ENCODE data around the gene ELL. TPM values are rescaled to one million over a fixed set of nuclear protein-coding genes. Genes with fewer than 3 reads are reported as not detected.

The ELL gene
- total and polyA plus RNA-seq, 9 donors = 1.6 to 22.3 (median 17.0) TPM

DNA sequence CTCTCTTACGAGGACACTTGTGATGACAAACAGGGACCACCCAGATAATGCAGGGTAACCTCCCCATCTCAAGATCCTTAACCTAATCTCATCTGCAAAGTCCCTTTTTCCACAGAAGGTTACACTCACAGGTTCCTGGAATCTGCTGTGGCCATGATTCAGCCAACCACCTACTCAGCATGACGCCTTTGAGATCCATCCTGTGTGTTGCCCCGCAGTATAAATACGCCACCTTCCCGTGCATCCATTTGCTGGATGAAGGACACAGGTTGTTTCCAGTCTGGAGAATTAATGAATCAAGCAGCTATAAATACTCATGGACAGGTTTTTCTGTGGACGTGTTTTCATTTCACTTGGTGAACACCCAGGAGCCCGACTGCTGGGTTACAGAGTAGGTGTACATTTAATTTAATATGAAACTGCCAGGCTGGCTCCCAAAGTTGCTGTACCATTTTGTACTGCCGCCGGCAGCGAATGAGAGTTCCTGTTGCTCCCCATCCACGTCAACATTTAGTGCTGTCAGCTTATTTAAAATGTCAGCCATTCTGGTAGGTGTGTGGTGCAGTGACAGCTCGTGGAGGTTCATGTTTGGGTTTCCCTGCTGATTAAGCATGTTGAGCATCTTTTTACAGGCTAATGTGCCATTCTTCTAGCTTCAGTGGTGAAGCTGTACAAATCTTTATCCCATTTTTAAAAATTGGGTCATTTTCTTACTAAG, 40.2 kb downstream of the ELL start:
- Histone ChIP-seq H3K36me3 (no peaks in the 10 kb centered on the region), H3K4me3 (no peak overlapping the region), H3K9me3 (no peaks in the 10 kb centered on the region), H3K4me1 (ENCODE audit: insufficient read depth) (peaks cover 31% of the 10 kb centered on the region), H3K27me3 (no peaks in the 10 kb centered on the region), H3K27ac (no peak overlapping the region)
- DNase-seq = no peak
- intact Hi-C loops (cut with DNase I) = no loop called here
- TF ChIP-seq EP300 (IDR thresholded peaks at IDR 0.05) (no peak), POLR2A (IDR thresholded peaks at IDR 0.05) (no peak)
- TF ChIP-seq, protein P1, sequence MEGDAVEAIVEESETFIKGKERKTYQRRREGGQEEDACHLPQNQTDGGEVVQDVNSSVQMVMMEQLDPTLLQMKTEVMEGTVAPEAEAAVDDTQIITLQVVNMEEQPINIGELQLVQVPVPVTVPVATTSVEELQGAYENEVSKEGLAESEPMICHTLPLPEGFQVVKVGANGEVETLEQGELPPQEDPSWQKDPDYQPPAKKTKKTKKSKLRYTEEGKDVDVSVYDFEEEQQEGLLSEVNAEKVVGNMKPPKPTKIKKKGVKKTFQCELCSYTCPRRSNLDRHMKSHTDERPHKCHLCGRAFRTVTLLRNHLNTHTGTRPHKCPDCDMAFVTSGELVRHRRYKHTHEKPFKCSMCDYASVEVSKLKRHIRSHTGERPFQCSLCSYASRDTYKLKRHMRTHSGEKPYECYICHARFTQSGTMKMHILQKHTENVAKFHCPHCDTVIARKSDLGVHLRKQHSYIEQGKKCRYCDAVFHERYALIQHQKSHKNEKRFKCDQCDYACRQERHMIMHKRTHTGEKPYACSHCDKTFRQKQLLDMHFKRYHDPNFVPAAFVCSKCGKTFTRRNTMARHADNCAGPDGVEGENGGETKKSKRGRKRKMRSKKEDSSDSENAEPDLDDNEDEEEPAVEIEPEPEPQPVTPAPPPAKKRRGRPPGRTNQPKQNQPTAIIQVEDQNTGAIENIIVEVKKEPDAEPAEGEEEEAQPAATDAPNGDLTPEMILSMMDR (IDR thresholded peaks at IDR 0.05) = no peak
- 95% methylated on average over 12 of the region's 12 CpGs for WGBS, 3 donors

GRCh38 chr19:18480006-18480691, 41.7 kb downstream of the ELL start:
- intact Hi-C loops (cut with DNase I) = no loop called here
- DNase-seq = peak in 4 of 5 donors; percentile 48 to 80 (median 58)
- Histone ChIP-seq H3K36me3 (no peaks in the 10 kb centered on the region), H3K9me3 (no peaks in the 10 kb centered on the region), H3K27me3 (no peaks in the 10 kb centered on the region), H3K4me3 (no peak overlapping the region), H3K27ac (peak overlapping the region in 1 of 2 donors; percentile 35), H3K4me1 (ENCODE audit: insufficient read depth) (peaks cover 23% of the 10 kb centered on the region)
- peak; percentile 99 for TF ChIP-seq EP300 (IDR thresholded peaks at IDR 0.05)
- TF ChIP-seq, protein P1 (IDR thresholded peaks at IDR 0.05) = no peak
- WGBS, 3 donors = 22 to 24% (median 23%) methylated on average over 13 of the region's 13 CpGs

DNA sequence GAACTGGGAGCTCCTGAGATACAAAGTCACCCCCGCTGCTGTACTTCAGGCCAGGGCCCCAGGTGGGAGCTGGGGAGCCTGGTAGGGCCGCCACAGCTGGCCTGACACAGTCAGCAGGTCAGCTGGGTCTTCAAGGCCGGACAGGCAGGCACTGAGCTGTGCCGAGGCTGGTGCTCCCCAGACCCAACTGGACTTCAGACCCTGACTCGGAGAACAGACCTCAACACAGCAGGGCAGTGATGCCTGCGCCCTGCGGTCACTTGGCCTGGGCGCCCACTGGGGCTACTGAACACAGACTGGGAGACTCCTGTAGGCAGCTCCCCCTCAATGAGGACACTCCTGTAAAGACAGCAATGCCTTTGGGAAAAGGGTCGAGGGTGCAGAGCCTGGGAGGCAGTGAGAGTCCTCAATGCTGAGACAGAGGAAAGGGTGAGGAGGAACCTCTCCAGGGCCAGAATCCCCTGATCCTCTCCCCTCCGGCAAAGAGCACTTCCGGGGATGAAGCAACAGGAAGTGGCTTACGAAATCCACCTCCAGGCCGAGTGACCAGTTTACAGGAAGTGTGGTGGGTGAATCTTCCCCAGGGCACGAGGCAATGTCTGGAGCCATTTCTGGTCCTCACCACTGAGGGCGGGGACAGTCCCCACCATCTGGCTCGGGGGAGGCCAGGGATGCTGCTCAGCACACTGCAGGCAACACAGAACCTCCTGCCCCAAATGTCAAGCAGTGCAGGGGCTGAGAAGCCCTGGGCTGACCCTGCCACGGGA, 43.1 kb downstream of the ELL start:
- H3K9me3 ChIP-seq = no peaks in the 10 kb centered on the region
- peak; percentile 96 for TF ChIP-seq EP300 (IDR thresholded peaks at IDR 0.05)
- TF ChIP-seq POLR2A (IDR thresholded peaks at IDR 0.05) = no peak
- H3K4me3 ChIP-seq = no peak overlapping the region
- peak; percentile 59 to 86 (median 70) for DNase-seq
- no peaks in the 10 kb centered on the region for H3K36me3 ChIP-seq
- H3K27me3 ChIP-seq = no peaks in the 10 kb centered on the region
- peaks cover 32% of the 10 kb centered on the region for H3K4me1 ChIP-seq (ENCODE audit: insufficient read depth)
- intact Hi-C loops (cut with DNase I) = no loop called here
- 56 to 59% (median 57%) methylated on average over 17 of the region's 17 CpGs for WGBS, 3 donors
- peak overlapping the region in 1 of 2 donors; percentile 68 for H3K27ac ChIP-seq

GRCh38 chr19:18477974-18478373, 43.9 kb downstream of the ELL start:
- TF ChIP-seq, protein P1 (IDR thresholded peaks at IDR 0.05) = no peak
- TF ChIP-seq EP300 (IDR thresholded peaks at IDR 0.05) = no peak
- no peak for TF ChIP-seq POLR2A (IDR thresholded peaks at IDR 0.05)
- intact Hi-C loops (cut with DNase I) = no loop called here
- peaks cover 35% of the 10 kb centered on the region for H3K4me1 ChIP-seq (ENCODE audit: insufficient read depth)
- no peak overlapping the region for H3K27ac ChIP-seq
- no peaks in the 10 kb centered on the region for H3K27me3 ChIP-seq
- H3K36me3 ChIP-seq = no peaks in the 10 kb centered on the region
- WGBS, 3 donors = 83 to 92% (median 87%) methylated on average over 8 of the region's 8 CpGs
- no peak for DNase-seq
- no peaks in the 10 kb centered on the region for H3K9me3 ChIP-seq
- H3K4me3 ChIP-seq = no peak overlapping the region

Data from ovary (tissue), 9 donors.